Ovary (tissue), 9 donors: Measurements from ENCODE around the gene AGPAT2. TPM values are rescaled to one million over a fixed set of nuclear protein-coding genes. Genes with fewer than 3 reads are reported as not detected.

ENCODE experiments used
- DNase-seq, 5 donors: peaks; one replicate each; pipeline ENCODE4 v3.0.0-alpha.2; 2019 to 2020
- H3K27ac ChIP-seq, 2 donors: fragments of 200-600 bp; one replicate each; pipeline versions ENCODE4 v1.5.1 to v1.8.0; 2019 to 2022
- H3K27me3 ChIP-seq: fragments of 200-600 bp; one replicate; pipeline ENCODE4 v1.8.0; 2022
- H3K36me3 ChIP-seq: fragments of 200-600 bp; sonication (generic); one replicate; pipeline ENCODE4 v1.5.1; 2019
- H3K4me1 ChIP-seq: one replicate; pipeline ENCODE4 v1.8.1; 2013; ENCODE audit warnings: mild to moderate bottlenecking, moderate library complexity; ENCODE audit not compliant: insufficient read depth
- H3K4me3 ChIP-seq: fragments of 200-600 bp; sonication (generic); one replicate; pipeline ENCODE4 v1.5.1; 2017
- H3K9me3 ChIP-seq, 2 donors: fragments of 200-600 bp in 1 of 2; sonication (generic) in 1 of 2; one replicate each; pipeline versions ENCODE4 v1.5.1 to v1.8.1; 2013 to 2019; ENCODE audit warnings: mild to moderate bottlenecking in 1 of 2, moderate library complexity in 1 of 2
- EP300 ChIP-seq: sonication (generic); formaldehyde crosslinking; IDR thresholded peaks from one replicate; pipeline ENCODE4 v1.6.1; 2017; ENCODE audit warnings: antibody characterized with exemption
- POLR2A ChIP-seq: fragments of 450-650 bp; IDR thresholded peaks from one replicate; pipeline ENCODE4 v1.6.1; 2017; ENCODE audit warnings: antibody characterized with exemption, mild to moderate bottlenecking, moderate library complexity
- WGBS, 3 donors: extraction: QIAGEN DNeasy Blood & Tissue Kit in 1 of 3; methylation state at CpG; one replicate each; pipeline versions ENCODE4 v1.1.5 to v1.1.7; 2013 to 2017; 5-methylcytosine and 5-hydroxymethylcytosine counted together
- intact Hi-C, 4 donors: fragments of 100-400 bp; cut with DNase I; formaldehyde crosslinking; loops; one replicate each; pipeline versions ENCODE4 v1.11.0 to v1.15.1; 2022 to 2023
- polyA plus RNA-seq, 2 donors: library from polyadenylated mRNA; stranded (reverse); fragments of 200-250 nt in 1 of 2; fragments of 350-450 nt in 1 of 2; fragmentation: Illumina TruSeq in 1 of 2; extraction: RNeasy Lipid Tissue Mini Kit (QIAGEN cat#74804) in 1 of 2; gene quantifications; one replicate each; pipeline ENCODE4 v1.2.3, GENCODE V29; 2013 to 2014
- total RNA-seq, 7 donors: library from RNA; depleted of rRNA in 2 of 7; stranded (reverse); fragments of >200 nt in 2 of 7; fragmentation: NEBNext Ultra II Directional in 3 of 7; extraction: Animal tissue kit (Norgen Biotek cat#: 25700) in 3 of 7; gene quantifications; one replicate each; pipeline versions ENCODE4 v1.1.0 to v1.2.4, GENCODE V29; 2016 to 2023
- TF ChIP-seq, protein P1 (sequence below), 3 donors: fragments of 450-650 bp in 2 of 3; fragments of 200-600 bp in 1 of 3; IDR thresholded peaks; one replicate each; pipeline versions ENCODE4 v1.5.1 to v1.8.0; 2016 to 2022; ENCODE audit warnings: antibody characterized with exemption in 3 of 3, mild to moderate bottlenecking in 1 of 3
- donor health status: DM: no; HTN: no; CAD: no; lungs with moderate emphysema.
- donor health status: DM: no; HTN: no; CAD: no.
- donor health status: Bipolar disorder and iron deficiency.
- donor health status: DM: yes; HTN: yes; CAD: no.
- donor health status: DM: no; HTN: no; CAD: no.
- donor health status: DM: yes; HTN: yes; CAD: no.

Gene AGPAT2
- total and polyA plus RNA-seq, 9 donors, result 6.1 to 40.9 (median 23.9) TPM

GRCh38 chr9:136678034-136678433, 9.2 kb downstream of the AGPAT2 start:
- Histone ChIP-seq H3K9me3 (no peaks in the 10 kb centered on the region), H3K4me1 (no peaks in the 10 kb centered on the region), H3K36me3 (no peaks in the 10 kb centered on the region), H3K27me3 (no peaks in the 10 kb centered on the region), H3K27ac (no peak overlapping the region), H3K4me3 (no peak overlapping the region)
- TF ChIP-seq EP300, result no peak
- TF ChIP-seq, protein P1, sequence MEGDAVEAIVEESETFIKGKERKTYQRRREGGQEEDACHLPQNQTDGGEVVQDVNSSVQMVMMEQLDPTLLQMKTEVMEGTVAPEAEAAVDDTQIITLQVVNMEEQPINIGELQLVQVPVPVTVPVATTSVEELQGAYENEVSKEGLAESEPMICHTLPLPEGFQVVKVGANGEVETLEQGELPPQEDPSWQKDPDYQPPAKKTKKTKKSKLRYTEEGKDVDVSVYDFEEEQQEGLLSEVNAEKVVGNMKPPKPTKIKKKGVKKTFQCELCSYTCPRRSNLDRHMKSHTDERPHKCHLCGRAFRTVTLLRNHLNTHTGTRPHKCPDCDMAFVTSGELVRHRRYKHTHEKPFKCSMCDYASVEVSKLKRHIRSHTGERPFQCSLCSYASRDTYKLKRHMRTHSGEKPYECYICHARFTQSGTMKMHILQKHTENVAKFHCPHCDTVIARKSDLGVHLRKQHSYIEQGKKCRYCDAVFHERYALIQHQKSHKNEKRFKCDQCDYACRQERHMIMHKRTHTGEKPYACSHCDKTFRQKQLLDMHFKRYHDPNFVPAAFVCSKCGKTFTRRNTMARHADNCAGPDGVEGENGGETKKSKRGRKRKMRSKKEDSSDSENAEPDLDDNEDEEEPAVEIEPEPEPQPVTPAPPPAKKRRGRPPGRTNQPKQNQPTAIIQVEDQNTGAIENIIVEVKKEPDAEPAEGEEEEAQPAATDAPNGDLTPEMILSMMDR (IDR thresholded peaks at IDR 0.05), result no peak
- no peak for TF ChIP-seq POLR2A
- 88 to 95% (median 93%) methylated on average over 12 to 15 of the region's 15 CpGs for WGBS, 3 donors
- no peak for DNase-seq
- intact Hi-C loops, result no loop called here

DNA sequence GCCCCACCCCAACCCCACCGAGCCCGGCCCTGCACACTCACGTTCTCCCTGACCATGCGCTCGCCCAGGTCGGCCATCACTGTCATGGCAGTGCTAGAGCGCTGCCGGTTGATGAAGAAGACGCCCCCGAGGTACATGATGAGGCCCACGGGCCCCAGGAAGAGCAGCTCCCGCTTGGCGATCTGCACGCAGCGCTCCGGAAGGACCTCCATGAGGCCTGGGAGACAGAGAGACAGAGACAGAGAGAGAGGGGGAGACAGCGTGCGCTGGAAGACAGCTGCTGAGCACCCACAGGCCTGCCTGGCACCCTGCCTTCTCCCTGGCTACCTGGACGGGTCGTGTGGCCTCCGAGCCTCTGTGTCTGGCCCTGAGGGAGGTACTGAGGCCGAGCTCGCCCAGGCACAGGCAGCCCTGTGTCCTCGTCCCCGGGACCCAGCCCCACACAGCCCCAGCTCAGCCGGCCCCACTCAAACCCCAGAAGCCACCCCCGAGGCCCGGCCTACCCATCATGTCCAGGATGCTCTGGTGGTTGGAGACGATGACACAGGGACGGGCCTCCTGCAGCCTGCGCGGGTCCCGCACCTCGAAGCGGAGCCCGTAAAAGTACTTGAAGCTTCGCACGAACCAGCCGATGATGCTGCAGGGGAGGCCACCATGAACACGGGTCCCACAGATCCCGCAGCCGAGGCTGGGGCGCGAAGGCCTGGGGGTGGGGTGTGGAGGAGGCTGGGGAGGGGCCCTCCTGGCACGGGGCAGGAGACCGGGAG, 10.2 kb downstream of the AGPAT2 start:
- Histone ChIP-seq H3K27me3 (no peaks in the 10 kb centered on the region), H3K4me1 (no peaks in the 10 kb centered on the region), H3K27ac (no peak overlapping the region), H3K36me3 (no peaks in the 10 kb centered on the region), H3K4me3 (no peak overlapping the region), H3K9me3 (no peaks in the 10 kb centered on the region)
- WGBS, 3 donors, result 87 to 95% (median 89%) methylated on average over 44 to 46 of the region's 46 CpGs
- DNase-seq, result no peak
- no peak for TF ChIP-seq EP300
- TF ChIP-seq, protein P1 (IDR thresholded peaks at IDR 0.05), result no peak
- TF ChIP-seq POLR2A, result no peak
- intact Hi-C loops, result no loop called here

DNA sequence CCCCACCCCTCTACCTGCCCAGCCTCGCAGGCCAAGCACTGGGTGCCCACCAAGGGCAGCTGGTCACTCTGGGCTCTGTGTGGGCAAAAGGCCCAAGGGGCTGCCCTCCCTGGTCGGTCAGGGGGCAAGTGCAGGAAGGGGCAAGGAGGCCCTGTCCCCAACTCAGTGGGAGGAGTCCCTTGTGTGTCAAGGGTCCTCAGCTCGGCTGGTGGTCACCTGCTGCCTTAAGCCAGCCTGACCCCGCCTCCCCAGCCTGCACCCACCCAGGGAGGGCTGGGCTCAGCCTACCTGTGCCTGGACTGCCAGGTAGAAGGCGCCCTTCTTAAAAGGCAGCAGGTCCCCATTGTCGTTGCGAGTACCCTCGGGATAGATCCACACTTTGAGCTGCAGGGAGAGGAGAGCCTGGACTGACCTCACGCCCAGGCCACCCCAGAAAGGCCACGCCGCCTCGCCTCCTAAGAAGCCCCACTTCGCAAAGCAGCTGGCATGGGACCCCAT, 10.9 kb downstream of the AGPAT2 start:
- no peak overlapping the region for H3K27ac ChIP-seq
- 90 to 95% (median 92%) methylated on average over 11 to 13 of the region's 13 CpGs for WGBS, 3 donors
- DNase-seq, result no peak
- no peaks in the 10 kb centered on the region for H3K9me3 ChIP-seq
- H3K36me3 ChIP-seq, result no peaks in the 10 kb centered on the region
- H3K27me3 ChIP-seq, result no peaks in the 10 kb centered on the region
- no peak for TF ChIP-seq POLR2A
- no peak for TF ChIP-seq EP300
- TF ChIP-seq, protein P1 (IDR thresholded peaks at IDR 0.05), result no peak
- no peak overlapping the region for H3K4me3 ChIP-seq
- H3K4me1 ChIP-seq, result no peaks in the 10 kb centered on the region
- intact Hi-C loops, result no loop called here

GRCh38 chr9:136675477-136676296, 11.6 kb downstream of the AGPAT2 start:
- no peak for TF ChIP-seq POLR2A
- TF ChIP-seq, protein P1 (IDR thresholded peaks at IDR 0.05), result no peak
- TF ChIP-seq EP300, result no peak
- Histone ChIP-seq H3K4me3 (no peak overlapping the region), H3K36me3 (no peaks in the 10 kb centered on the region), H3K27ac (no peak overlapping the region), H3K4me1 (no peaks in the 10 kb centered on the region), H3K9me3 (no peaks in the 10 kb centered on the region), H3K27me3 (no peaks in the 10 kb centered on the region)
- no peak for DNase-seq
- 86 to 91% (median 89%) methylated on average over 12 to 16 of the region's 16 CpGs for WGBS, 3 donors
- intact Hi-C loops, result no loop called here
